Articular chondrocyte of knee joint (primary cell): ENCODE measurements around the gene PLEKHO1. TPM values are rescaled to one million over a fixed set of nuclear protein-coding genes. Genes with fewer than 3 reads are reported as not detected.

Experiments
- total RNA-seq: library from RNA; depleted of rRNA; stranded (reverse); fragments of >200 nt; gene quantifications from 2 replicates; pipeline ENCODE4 v1.2.3, GENCODE V29; 2012

PLEKHO1 gene, protein sequence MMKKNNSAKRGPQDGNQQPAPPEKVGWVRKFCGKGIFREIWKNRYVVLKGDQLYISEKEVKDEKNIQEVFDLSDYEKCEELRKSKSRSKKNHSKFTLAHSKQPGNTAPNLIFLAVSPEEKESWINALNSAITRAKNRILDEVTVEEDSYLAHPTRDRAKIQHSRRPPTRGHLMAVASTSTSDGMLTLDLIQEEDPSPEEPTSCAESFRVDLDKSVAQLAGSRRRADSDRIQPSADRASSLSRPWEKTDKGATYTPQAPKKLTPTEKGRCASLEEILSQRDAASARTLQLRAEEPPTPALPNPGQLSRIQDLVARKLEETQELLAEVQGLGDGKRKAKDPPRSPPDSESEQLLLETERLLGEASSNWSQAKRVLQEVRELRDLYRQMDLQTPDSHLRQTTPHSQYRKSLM
- total RNA-seq, result 34.6 and 38.8 TPM in 2 replicates

DNA sequence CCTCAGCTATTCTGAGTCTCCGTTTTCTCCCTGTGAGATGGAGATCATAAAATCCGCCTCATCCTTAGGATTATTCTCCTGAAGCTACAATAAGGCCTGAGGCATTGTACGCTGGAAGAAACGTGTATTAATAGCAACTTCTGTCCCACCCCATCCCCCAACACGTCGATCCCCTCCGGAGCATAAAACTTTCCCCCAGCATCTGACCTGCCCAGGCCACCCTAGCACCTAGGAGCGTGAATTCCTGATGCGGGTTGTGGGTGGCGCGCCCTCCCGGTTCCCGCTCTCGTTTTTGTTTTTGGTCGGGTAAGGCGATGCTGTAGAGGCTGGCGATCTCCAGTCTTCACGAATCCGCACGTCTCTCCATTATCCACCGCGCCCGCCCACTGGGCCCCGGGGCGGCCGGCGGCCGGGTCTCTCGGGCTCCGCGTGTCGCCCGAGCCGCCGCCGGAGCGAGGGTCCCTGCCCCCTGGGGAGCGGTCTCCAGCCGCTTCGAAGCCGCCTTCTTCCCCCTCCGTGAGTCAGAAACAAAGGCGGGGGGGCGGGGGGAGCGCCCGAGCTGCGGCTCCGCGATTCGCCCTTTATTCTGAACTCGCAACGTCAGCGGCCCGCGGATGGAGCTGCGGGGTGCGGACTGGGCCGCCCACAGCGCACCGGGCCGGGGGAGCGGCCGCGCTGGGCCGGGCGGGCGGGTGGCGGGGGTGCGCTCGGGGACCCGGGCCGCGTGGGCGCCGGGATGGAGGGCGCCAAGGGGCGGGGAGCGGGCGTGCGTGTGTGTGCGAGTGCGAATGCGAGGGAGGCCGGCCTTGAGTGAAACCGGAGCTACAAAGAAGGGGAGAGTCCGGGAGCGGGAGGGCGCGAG is at the start of gene PLEKHO1:
Gene PLEKHO1 (plus strand): TSS at position 646 of the 862 bp plus-strand sequence. CDS start 342 bp downstream, outside the sequence.

Other genes with a start within 250 kb of the PLEKHO1 start
- gene SV2A, start 232.1 kb upstream of the PLEKHO1 start, total RNA-seq, result 9.9 and 17.2 TPM in 2 replicates
- gene SF3B4, start 222.1 kb upstream of the PLEKHO1 start, total RNA-seq, result 16.1 and 18.6 TPM in 2 replicates
- gene MTMR11, start 213.0 kb upstream of the PLEKHO1 start, total RNA-seq, result 14.8 and 18.9 TPM in 2 replicates
- gene OTUD7B, start 139.2 kb upstream of the PLEKHO1 start, total RNA-seq, result 23.7 and 28.3 TPM in 2 replicates
- 53.1 and 55.7 TPM in 2 replicates for gene VPS45, start 82.1 kb upstream of the PLEKHO1 start, total RNA-seq
- 31.1 and 35.0 TPM in 2 replicates for gene ANP32E, start 86.2 kb downstream of the PLEKHO1 start, total RNA-seq
- not detected in 2 replicates for gene CA14, start 107.9 kb downstream of the PLEKHO1 start, total RNA-seq
- gene APH1A, start 119.1 kb downstream of the PLEKHO1 start, total RNA-seq, result 120 and 129 TPM in 2 replicates
- gene C1orf54, start 122.9 kb downstream of the PLEKHO1 start, total RNA-seq, result 17.7 and 20.8 TPM in 2 replicates
- 13.1 and 14.1 TPM in 2 replicates for gene CIART, start 132.6 kb downstream of the PLEKHO1 start, total RNA-seq
- 32.3 and 33.1 TPM in 2 replicates for gene MRPS21, start 143.9 kb downstream of the PLEKHO1 start, total RNA-seq
- 38.7 and 39.3 TPM in 2 replicates for gene PRPF3, start 171.6 kb downstream of the PLEKHO1 start, total RNA-seq
- 16.5 and 17.2 TPM in 2 replicates for gene RPRD2, start 214.2 kb downstream of the PLEKHO1 start, total RNA-seq